Gastroesophageal sphincter (tissue), 2 donors: ENCODE data around the gene CDC42BPB.

Source experiments
- EP300 ChIP-seq: sonication (generic); formaldehyde crosslinking; IDR thresholded peaks from one replicate; pipeline ENCODE4 v1.6.1; 2017; ENCODE audit warnings: antibody characterized with exemption, mild to moderate bottlenecking
- POLR2AphosphoS5 ChIP-seq: sonication (generic); formaldehyde crosslinking; IDR thresholded peaks from one replicate; pipeline ENCODE4 v1.6.1; 2017; ENCODE audit warnings: antibody characterized with exemption

DNA sequence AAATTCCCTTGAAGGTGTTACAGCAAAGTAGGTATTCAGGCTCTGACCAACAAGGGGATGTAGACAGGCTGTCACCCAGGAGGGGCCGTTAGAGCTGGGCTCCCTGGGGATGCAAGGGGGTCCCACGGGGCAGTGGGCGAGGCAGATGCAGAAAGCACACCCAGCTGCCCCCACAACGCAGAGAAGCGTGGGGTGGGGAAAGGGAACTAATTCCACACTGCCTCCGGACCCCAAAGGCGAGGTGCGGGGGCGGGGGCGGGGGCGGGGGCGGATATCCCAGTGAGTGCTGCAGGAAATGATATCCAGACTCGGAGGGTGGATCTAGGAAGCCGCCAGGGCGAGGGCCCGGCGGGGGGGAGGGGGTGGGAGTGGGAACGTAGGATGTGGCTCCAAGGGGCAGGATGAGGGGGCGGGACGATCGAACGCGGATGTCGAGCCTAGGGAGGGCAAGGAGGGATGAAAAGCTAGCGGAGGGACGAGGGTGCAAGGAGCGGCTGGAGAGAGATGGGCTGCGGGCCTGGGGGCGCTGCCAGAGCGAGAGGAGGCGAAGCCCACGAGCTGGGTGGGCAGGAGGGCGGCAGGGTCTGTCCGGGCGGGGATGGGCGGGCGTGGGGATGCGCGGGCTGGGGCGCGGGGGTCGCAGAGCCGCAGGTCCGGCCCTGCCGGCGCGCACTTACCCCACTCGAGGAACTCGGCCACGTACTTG is 874 bp downstream of the CDC42BPB start:
- TF ChIP-seq EP300: no peak
- no peak for TF ChIP-seq POLR2AphosphoS5
